K562 treated with DMSO at 1 percent for 48 hours (cell line): Measurements from ENCODE around the gene GRAP. TPM values are rescaled to one million over a fixed set of nuclear protein-coding genes. Genes with fewer than 3 reads are reported as not detected.

Experiments used
- total RNA-seq: library from RNA; unstranded; fragments of 300-600 nt; gene quantifications from 2 replicates; pipeline ENCODE4 v1.2.3, GENCODE V29; 2022; ENCODE audit warnings: low replicate concordance; ENCODE audit errors: extremely low read depth

GRAP gene
- not detected in 2 replicates for total RNA-seq

DNA sequence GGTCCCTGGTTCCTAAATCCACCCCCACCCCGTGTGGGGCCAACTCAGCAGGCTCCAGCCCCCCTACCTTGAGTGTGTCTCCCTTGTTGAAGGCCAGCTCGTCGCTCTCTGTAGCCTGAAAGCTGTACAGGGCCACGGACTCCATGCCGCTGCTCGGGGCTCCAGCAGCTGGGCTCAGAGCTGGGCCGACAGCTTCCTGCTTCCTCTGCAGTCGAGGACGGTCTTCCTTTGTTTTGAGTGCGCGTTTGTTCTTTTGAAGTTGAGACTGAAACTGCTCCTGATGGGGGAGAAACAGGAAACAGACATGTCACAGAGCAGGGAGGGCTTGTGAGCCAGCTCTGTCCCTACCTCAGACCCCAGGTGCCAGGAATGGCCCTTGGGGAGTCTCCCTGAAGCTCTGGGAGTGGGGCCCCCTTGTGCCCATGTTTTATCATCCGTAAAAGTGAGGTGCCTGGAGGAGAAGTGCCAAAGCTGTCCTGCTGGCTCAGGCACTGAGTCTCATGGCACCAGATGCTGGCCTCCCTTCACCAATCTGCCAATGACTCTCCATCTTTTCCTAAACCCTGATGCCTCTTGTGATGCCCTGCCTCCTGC, at the start of gene GRAP:
Gene GRAP, minus strand, starts transcription at position 176 of the 594 bp plus-strand sequence. Its CDS starts 31 bp downstream, at position 145.

DNA sequence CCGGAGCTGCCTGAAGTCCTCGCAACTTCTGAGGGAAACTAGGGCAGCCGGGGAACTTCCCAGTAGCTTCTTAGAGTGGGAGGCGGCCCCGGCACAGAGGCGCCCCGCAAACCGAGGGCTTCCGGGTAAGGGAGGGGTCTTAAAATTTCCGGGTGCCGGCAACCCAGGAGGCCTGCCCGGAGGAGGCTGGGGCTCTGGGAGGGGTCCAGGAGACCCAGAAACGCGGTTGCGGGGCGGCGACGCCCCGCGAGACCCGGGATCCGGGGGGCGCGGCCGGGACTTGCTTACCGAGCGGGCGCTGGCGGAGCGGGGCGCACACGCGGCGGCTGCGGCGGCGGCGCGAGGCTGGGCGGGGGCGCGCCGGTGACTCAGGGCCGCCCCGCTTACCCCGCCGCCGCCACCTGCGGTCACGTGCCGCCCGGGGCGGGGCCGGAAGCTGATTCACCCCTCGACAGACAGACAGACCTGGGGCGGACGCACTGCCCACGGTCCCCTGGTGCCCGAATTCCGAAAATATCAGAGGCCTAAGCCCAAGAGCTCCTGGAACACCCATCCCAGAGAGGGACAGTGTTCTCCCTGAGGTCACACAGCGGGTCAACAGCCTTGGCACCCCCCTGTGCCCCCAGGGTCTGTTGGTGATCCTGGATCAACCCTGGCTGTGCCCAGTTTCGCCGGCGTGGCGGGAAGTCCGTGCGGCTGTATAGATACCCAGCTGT, 42.2 kb downstream of the GRAP start, which contains the start of gene FAM83G:
Gene FAM83G, minus strand, starts transcription at position 344 of the 716 bp plus-strand sequence. CDS start 723 bp downstream, outside the sequence.

Other genes with a start within 250 kb of the GRAP start
- not detected in 2 replicates for gene PRPSAP2, start 188.8 kb downstream of the GRAP start, total RNA-seq
- not detected in 2 replicates for gene SLC5A10, start 94.8 kb downstream of the GRAP start, total RNA-seq
- not detected in 2 replicates for gene FAM83G, start 42.2 kb downstream of the GRAP start, total RNA-seq
- gene GRAPL, start 80.6 kb upstream of the GRAP start, total RNA-seq = not detected in 2 replicates
- gene EPN2, start 190.4 kb upstream of the GRAP start, total RNA-seq = not detected in 2 replicates